Erythroblast (primary cell): ENCODE data around the gene SCFD2.

ENCODE experiments used
- GATA1 ChIP-seq: IDR thresholded peaks from 2 replicates; pipeline ENCODE4 v1.6.1; 2011; ENCODE audit warnings: low read depth, mild to moderate bottlenecking, control low read depth, low read length, moderate library complexity
- POLR2A ChIP-seq: IDR thresholded peaks from 2 replicates; pipeline ENCODE4 v1.6.1; 2011; ENCODE audit warnings: mild to moderate bottlenecking, low read length

GRCh38 chr4:52956691-52957090 lies 409.2 kb downstream of the SCFD2 start:
- TF ChIP-seq POLR2A (no peak), GATA1 (no peak)
